GM12892 (cell line): ENCODE measurements around the gene OPCML.

Experiments
- POLR2A ChIP-seq: IDR thresholded peaks from 2 replicates; pipeline ENCODE4 v1.6.1; 2011; ENCODE audit warnings: low read depth, low read length, control low read depth
- POLR2AphosphoS5 ChIP-seq: IDR thresholded peaks from 2 replicates; pipeline ENCODE4 v1.6.1; 2011; ENCODE audit warnings: low read depth, low read length, control low read depth
- TAF1 ChIP-seq: IDR thresholded peaks from 2 replicates; pipeline ENCODE4 v1.6.1; 2011; ENCODE audit warnings: low read depth, mild to moderate bottlenecking, control low read depth, low read length, borderline replicate concordance

GRCh38 chr11:132872211-132872610 lies 660.1 kb downstream of the OPCML start:
- no peak for TF ChIP-seq POLR2A
- TF ChIP-seq POLR2AphosphoS5 = no peak
- no peak for TF ChIP-seq TAF1
